Measurements from ENCODE around the gene SSB. TPM values are rescaled to one million over a fixed set of nuclear protein-coding genes. Genes with fewer than 3 reads are reported as not detected.
"Not testable (repeated sequence)": the region's sequence is repeated elsewhere in the genome, so short reads cannot be mapped to it uniquely, and the experiment has no call there.

Gene SSB
- total and polyA plus RNA-seq, 8 donors, result 30.7 to 94.2 (median 55.4) TPM

- DNase-seq, result no peak
- 85 to 97% (median 96%) methylated on average over 4 of the region's 4 CpGs for WGBS, 5 donors
- H3K9me3 ChIP-seq, result peaks cover 0 to 5% (median 2%) of the 10 kb centered on the region in 4 donors
- intact Hi-C loops (cut with DNase I; ENCODE audit: low total_unique reads), result no loop called here
- H3K27me3 ChIP-seq, result no peaks in the 10 kb centered on the region
- TF ChIP-seq POLR2A (IDR thresholded peaks at IDR 0.05) (no peak), EP300 (IDR thresholded peaks at IDR 0.05) (no peak), POLR2AphosphoS5 (IDR thresholded peaks at IDR 0.05) (no peak), CTCF (IDR thresholded peaks at IDR 0.05) (no peak)
- peaks cover 0 to 11% (median 0%) of the 10 kb centered on the region in 4 donors for H3K36me3 ChIP-seq
- H3K27ac ChIP-seq, result no peak overlapping the region
- H3K4me1 ChIP-seq, result peaks cover 0 to 30% (median 14%) of the 10 kb centered on the region in 4 donors
- H3K4me3 ChIP-seq, result no peak overlapping the region
These were observed 54.5 kb downstream of the SSB start for GRCh38 chr2:169853041-169853668.

- H3K27ac ChIP-seq; H3K27me3 ChIP-seq; H3K9me3 ChIP-seq; DNase-seq; H3K36me3 ChIP-seq; intact Hi-C loops (cut with DNase I; ENCODE audit: low total_unique reads); H3K4me3 ChIP-seq: not testable (repeated sequence)
- WGBS, 5 donors, result 92 to 98% (median 97%) methylated on average over 25 to 39 of the region's 42 CpGs
- peaks cover 0 to 16% (median 5%) of the 10 kb centered on the region in 4 donors for H3K4me1 ChIP-seq
These were observed 56.9 kb downstream of the SSB start for GRCh38 chr2:169855281-169856258.

- WGBS, 5 donors, result 93 to 99% (median 97%) methylated on average over 4 of the region's 4 CpGs
- Histone ChIP-seq H3K27me3 (no peaks in the 10 kb centered on the region), H3K9me3 (peaks cover 0 to 5% (median 0%) of the 10 kb centered on the region in 4 donors), H3K4me1 (peaks cover 0 to 9% (median 2%) of the 10 kb centered on the region in 4 donors), H3K27ac (no peak overlapping the region), H3K4me3 (no peak overlapping the region), H3K36me3 (peaks cover 0 to 4% (median 0%) of the 10 kb centered on the region in 4 donors)
- TF ChIP-seq POLR2AphosphoS5 (IDR thresholded peaks at IDR 0.05), result no peak
- TF ChIP-seq CTCF (IDR thresholded peaks at IDR 0.05), result no peak
- no peak for TF ChIP-seq POLR2A (IDR thresholded peaks at IDR 0.05)
- TF ChIP-seq EP300 (IDR thresholded peaks at IDR 0.05), result no peak
- DNase-seq, result no peak
- intact Hi-C loops (cut with DNase I; ENCODE audit: low total_unique reads), result no loop called here
These were observed 60.8 kb downstream of the SSB start for GRCh38 chr2:169859423-169859822.

DNA sequence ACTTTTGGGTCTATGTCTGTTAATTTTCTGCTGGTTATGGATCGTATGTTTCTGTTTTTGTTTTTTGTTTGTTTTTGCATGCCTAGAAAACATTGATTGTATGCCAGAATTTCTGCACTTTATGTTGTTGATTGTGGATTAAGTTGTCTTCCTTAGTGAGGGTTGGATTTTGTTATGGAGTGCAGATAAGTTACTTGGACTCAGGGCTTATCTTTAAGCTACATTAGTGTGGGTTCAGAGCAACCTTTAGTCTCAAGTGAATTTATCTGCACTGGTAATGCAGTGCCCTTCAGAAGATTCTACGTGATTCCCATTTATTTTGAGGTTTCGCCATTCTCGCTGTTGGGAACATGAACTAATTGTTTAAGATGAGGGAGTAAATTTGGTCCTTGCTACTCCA is 61.5 kb downstream of the SSB start:
- DNase-seq, result no peak
- peaks cover 0 to 9% (median 3%) of the 10 kb centered on the region in 4 donors for H3K4me1 ChIP-seq
- no peak overlapping the region for H3K27ac ChIP-seq
- WGBS, 5 donors, result 91 to 95% (median 94%) methylated on average over 4 of the region's 4 CpGs
- no peak overlapping the region for H3K4me3 ChIP-seq
- no peaks in the 10 kb centered on the region for H3K27me3 ChIP-seq
- intact Hi-C loops (cut with DNase I; ENCODE audit: low total_unique reads), result no loop called here
- TF ChIP-seq CTCF (IDR thresholded peaks at IDR 0.05) (no peak), POLR2AphosphoS5 (IDR thresholded peaks at IDR 0.05) (no peak), POLR2A (IDR thresholded peaks at IDR 0.05) (no peak), EP300 (IDR thresholded peaks at IDR 0.05) (no peak)
- H3K9me3 ChIP-seq, result peaks cover 0 to 5% (median 0%) of the 10 kb centered on the region in 4 donors
- peaks cover 0 to 4% (median 0%) of the 10 kb centered on the region in 4 donors for H3K36me3 ChIP-seq

Other genes with a start within 250 kb of the SSB start
- 10 to 100 TPM in 4 of 5 donors, 1 to 10 TPM in 1; 6.4 to 32.3 (median 23.5) TPM for gene FASTKD1, start 225.0 kb upstream of the SSB start, total RNA-seq
- gene FASTKD1, start 225.0 kb upstream of the SSB start, polyA plus RNA-seq, result 10 to 100 TPM in 2 of 3 donors, 1 to 10 TPM in 1; 4.0 to 37.2 (median 18.9) TPM
- 10 to 100 TPM; 26.1 to 69.9 (median 28.0) TPM for gene PPIG, start 214.5 kb upstream of the SSB start, total RNA-seq
- 10 to 100 TPM; 22.0 to 98.8 (median 27.8) TPM for gene PPIG, start 214.5 kb upstream of the SSB start, polyA plus RNA-seq
- under 1 TPM in 1 of 5 donors, not detected in 4; 0.37 TPM for gene CFAP210, start 104.5 kb upstream of the SSB start, total RNA-seq
- 1 to 10 TPM in 1 of 3 donors, under 1 TPM in 1, not detected in 1; 0.23 to 2.1 TPM for gene CFAP210, start 104.5 kb upstream of the SSB start, polyA plus RNA-seq
- gene PHOSPHO2, start 104.4 kb upstream of the SSB start, total RNA-seq, result 10 to 100 TPM in 2 of 5 donors, 1 to 10 TPM in 3; 1.3 to 22.0 (median 4.2) TPM
- 1 to 10 TPM; 2.2 to 4.3 (median 3.7) TPM for gene PHOSPHO2, start 104.4 kb upstream of the SSB start, polyA plus RNA-seq
- 10 to 100 TPM in 3 of 5 donors, 1 to 10 TPM in 2; 5.3 to 37.3 (median 10.3) TPM for gene KLHL23, start 65.0 kb upstream of the SSB start, total RNA-seq
- gene KLHL23, start 65.0 kb upstream of the SSB start, polyA plus RNA-seq, result 1 to 10 TPM; 3.7 to 5.8 (median 5.3) TPM
- 10 to 100 TPM in 4 of 5 donors, 1 to 10 TPM in 1; 1.4 to 46.9 (median 36.0) TPM for gene METTL5, start 26.0 kb downstream of the SSB start, total RNA-seq
- gene METTL5, start 26.0 kb downstream of the SSB start, polyA plus RNA-seq, result 10 to 100 TPM; 61.6 to 87.2 (median 71.3) TPM
- 100 to 1,000 TPM in 1 of 5 donors, 10 to 100 TPM in 4; 32.7 to 151 (median 62.9) TPM for gene UBR3, start 28.6 kb downstream of the SSB start, total RNA-seq
- gene UBR3, start 28.6 kb downstream of the SSB start, polyA plus RNA-seq, result 10 to 100 TPM in 1 of 3 donors, 1 to 10 TPM in 2; 4.8 to 10.5 (median 5.5) TPM